GM18873 (cell line): ENCODE measurements around the gene FLNC.

Source experiments
- ATAC-seq: cut with Tn5 transposase; IDR thresholded peaks from one replicate; pipeline ENCODE4 v1.9.1; 2021; ENCODE audit warnings: mild to moderate bottlenecking, moderate library complexity, moderate number of reproducible peaks; ENCODE audit not compliant: unreplicated experiment, low FRiP score

Gene FLNC

DNA sequence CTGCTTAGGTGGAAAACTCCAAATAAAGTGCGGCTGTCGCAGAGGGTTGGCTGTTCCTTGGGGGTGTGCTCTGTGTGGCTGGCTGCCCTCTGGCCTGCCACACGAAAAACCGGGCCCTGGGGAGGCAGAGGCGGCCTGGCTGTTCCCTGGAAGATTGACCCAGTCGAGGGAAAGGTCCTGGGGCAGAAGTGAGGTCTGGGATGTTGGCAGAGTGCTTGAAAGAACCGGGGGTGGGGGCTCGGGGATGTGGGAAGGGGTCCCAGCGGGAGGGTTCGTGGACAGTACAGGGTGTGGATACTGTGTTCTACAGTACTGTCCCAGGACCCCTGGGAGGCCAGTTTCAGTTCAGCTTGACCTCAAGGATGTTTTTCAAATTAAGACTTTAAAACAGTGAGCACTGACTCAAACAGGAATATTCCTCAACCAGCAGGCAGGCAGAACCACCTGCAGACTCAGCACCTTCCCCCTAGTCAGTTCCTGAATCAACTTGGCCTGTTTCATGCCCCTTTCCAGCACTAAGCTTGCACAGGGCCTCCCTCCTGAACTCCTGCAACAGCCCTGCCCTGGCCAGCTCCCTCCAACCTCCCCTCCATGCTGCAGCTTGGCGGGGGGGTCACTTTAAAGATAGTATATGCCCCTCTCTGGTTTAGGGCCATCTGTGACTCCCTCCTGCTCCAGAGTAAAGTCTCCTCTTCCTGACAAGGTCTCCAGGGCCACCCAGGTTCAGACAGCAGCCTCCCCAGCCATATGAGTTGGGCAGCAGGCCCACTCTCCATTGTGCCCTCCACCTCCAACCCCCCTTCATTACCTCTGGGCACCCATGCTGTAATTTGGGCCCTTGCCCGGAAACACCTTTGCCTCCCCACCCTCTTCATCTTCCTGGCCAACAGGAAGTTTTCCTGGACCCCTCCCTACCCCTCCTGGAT is 29.3 kb downstream of the FLNC start:
- no peak for ATAC-seq

DNA sequence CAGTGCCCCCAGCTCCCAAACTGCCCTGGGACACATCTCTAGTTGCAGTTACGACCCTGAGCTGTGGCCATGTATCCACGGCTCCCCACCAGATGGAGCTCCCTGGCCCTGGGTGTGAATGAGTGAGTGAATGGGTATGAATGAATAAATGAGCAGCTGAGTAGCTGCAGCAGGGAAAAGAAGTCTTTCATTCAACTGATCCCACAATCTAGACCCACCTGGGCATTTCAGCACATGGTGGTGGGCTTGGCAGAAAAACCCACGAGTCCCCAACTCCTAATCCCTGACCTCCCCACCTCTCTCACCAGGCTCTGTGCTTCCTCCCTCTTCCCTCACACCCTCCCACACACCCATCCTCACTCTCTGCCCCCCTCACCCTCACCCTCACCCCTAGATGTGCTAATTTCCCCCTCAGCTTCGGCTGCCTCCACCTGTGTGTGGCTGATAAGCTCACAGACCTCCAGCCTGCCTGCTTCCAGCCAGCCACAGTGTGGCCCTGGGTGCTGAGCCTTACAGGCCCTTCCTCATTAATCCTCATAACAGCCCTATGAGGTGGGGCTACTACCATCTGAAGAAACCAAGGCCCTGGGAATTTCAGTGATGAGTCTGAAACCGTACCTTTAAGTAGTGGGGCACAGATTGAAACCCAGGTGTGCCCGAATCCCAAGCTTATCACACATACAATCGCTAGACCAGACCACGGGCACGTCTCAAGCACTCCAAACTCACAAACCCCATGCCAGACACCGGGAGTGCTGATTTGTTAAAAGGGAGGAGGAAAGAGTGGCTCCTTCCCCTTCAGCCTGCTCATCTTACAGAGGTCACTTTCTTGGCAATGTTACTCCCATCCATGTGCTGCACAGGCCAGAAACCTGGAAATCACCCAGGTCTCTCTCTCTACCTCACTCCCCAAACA is 30.2 kb downstream of the FLNC start:
- ATAC-seq: no peak

DNA sequence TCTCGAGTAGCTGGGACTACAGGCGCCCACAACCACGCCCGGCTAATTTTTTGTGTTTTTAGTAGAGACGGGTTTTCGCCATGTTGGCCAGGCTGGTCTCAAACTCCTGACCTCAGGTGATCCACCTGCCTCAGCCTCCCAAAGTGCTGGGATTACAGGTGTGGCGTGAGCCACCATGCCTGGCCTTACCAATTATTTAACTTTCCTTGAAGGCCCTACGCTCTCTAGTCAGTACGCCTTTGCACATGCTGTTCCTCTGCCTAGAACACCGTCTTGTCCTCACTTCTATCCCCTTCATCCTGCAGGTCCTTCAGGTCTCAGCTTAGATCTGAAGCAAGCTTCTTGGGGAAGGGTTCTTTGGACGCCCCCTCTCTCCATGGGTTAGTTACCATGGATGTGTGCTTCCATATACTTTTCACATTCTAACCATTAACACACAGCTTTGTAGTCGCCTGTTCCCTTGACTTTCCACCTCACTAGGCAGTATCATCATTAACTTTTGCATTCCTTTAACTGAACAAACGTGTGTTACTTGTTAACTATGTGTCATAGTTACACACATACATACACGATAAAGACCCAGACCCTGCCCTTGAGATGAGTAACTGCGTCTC is 31.9 kb downstream of the FLNC start:
- no peak for ATAC-seq

DNA sequence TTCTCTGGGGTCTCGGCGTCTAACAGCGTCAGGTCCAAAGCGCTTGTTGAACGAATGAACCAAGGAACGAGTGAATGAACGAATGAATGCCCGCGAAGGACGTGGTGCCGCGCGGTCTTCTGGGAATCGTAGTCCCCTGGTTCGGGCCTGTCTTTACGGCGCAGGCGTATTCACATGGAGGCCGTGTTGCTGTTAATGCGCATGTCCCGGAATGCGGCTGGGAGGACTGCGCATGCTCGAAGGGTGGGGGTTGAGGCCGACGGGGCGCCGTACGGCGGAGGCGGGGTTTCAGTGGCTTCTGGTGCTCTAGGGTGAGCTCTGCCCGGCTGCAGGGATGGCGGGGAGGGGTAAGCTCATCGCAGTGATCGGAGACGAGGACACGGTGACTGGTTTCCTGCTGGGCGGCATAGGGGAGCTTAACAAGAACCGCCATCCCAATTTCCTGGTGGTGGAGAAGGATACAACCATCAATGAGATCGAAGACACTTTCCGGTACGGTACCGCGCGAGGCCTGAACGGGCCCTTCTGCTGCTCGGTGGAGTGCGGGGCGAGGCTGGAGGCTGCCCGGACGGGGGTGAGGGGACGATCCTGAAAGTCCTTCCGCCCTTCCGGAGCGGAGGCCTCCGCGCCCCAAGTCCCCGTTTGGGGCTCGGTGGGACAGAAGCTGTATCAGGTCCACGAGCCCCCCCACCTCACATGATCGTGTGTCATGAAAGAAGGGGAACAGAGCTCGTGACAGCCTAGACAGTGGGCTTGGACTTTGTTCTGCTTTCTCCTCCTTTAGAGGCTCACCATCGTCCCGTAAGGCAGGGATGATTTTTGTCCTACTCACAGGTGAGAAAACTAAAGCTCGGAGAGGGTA is 32.6 kb downstream of the FLNC start, which contains the start of gene ATP6V1F:
TSS of gene ATP6V1F (plus strand) at position 286 of the 862 bp plus-strand sequence. CDS start at position 335, 49 bp downstream.
- ATAC-seq: peak; percentile 77

DNA sequence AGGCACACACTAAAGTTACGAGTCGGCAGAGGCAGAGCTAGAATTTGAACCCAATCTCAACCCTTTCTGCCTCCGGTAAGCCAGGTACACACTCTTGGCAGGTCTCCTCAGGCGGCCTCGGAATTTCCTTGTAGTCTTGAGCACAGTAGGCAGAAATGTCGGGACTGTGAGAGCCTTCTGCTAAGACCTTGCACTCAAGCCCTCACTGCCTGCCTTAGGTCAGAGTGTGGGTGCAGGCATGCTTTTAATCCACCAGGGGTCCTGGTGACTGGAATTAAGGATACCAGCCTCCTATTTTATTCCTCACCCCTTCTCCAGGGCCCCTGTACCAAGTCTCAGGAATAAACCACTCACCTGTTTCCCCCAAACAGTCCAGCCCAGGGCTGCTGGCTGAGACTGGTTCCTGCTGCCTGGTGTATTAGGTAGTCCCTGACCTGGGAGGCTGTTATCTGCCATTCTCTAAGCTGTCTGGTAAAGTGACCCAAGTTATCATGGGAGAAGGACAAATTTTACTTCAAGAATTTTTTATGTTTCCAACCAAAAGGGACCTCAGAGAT is 33.3 kb downstream of the FLNC start:
- ATAC-seq: peak; percentile 28

DNA sequence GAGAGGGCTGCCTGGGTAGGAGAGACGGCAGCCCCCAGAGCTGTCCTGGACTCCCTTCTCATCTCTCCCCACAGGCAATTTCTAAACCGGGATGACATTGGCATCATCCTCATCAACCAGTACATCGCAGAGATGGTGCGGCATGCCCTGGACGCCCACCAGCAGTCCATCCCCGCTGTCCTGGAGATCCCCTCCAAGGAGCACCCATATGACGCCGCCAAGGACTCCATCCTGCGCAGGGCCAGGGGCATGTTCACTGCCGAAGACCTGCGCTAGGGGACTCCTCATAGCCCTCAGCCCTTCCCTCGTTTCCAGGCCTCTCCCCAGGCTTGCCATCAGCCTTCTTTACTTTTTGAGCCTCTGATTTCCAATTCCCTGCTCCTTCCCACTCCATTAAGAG is 35.1 kb downstream of the FLNC start:
- no peak for ATAC-seq

DNA sequence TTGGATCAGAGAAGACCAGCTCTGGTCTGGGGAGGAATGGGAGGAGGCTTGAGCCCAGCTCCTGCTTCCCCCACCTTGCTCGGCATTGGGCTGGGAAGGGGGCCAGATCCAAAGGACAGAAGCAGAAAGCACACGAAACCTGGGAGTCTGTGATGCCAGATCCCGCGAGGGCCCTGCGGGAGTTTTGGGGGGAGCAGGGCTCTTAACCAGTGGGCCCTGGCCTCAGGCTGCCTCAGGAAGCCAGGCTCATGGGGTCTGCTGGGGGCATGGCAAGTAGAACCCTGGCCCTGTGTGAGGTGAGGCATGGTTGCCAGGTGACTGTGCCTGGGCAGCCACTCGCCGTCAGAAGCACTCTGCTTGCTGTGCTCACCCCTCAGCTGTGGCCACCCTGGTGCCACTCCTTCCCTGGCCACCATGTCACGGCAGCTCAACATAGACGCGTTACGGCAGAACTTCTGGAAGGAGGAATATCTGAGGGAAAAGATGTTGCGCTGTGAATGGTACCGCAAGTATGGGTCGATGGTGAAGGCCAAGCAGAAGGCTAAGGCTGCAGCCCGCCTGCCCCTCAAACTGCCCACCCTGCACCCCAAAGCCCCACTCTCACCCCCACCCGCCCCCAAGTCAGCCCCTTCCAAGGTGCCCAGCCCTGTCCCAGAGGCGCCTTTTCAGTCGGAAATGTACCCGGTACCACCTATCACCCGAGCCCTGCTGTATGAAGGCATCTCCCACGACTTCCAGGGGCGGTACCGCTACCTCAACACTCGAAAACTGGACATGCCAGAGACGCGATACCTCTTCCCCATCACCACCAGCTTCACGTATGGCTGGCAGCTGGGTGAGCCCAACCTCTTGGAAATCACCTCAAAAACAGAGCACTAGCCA is 36.0 kb downstream of the FLNC start:
- no peak for ATAC-seq

DNA sequence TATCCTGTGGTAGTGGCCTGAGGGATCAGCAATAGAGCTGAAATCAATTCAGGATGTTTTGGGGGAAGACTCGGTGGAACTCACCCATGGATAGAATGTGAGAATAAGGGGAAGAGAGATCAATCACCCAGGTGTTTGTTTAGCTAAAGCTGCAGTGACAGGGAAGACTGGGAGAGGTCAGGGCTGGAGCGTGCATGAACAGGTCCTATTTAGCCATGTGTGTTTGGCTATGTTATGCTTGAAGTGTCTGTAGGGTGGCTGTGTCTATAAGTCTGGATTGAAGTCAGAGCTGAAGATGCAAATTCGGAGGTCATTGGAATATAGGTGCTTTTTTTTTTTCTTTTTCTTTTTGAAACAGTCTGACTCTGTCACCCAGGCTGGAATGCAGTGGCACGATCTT is 37.0 kb downstream of the FLNC start:
- no peak for ATAC-seq

DNA sequence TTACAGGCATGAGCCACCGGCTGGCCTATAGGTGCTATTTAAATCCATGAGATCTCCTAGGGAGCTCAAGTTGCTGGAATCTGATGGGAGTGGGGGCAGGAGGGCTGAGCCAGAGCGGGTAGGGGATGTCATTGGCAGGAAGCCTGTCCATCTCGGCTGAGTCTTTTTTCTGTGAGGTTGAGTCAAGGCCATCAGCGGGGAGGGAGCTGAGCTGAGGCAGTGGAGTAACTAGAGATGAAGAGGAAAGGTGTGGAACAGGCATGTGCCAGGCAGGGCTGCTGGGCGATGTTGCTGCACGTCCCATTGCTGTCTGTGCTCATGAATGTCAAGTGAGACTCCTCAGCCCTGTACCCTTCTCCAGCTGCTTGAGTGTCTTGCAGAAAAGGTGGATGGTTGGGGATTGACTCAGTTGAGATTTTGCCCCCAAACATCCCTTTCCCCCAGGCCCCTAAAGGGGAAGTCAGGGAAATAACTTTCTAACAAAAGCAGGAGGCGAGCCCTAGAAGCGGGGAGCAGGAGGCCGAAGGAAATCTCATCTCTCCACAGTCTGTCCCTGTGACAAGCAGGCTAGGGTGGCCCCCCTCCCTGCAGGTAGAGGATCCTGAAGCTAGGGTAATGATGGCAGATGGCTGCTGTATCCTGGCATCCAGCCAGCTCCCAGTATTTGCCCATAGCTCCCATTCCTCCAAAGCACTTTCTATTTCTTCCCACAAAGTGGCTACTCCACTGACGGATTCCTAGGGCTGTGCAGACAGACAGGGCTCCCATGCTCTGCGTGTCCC is 37.8 kb downstream of the FLNC start:
- no peak for ATAC-seq

DNA sequence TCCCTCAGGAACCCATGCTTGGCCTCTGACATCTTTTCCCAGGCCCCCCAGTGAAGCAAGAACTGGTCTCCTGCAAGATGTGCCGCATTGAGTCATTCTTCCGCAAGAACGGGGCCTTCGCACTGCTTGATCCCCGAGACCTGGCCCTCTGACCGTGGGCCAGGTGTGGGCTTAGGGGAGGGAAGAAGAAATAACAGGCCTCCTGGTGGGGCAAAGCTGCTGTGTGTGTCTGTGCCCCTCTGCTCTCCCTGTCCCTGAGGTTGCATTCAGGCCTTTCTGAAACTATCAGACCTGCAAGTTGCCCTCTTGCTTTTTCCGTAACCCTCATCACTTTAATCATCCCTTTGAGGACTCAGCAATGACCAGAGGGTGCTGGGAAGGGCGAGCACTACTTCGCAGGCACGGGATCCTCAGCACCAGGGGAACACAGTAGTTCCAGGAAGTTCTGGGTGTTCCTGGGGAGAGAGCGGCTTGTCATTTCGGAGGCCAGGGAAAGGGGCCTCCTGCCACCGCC is 38.5 kb downstream of the FLNC start:
- no peak for ATAC-seq

DNA sequence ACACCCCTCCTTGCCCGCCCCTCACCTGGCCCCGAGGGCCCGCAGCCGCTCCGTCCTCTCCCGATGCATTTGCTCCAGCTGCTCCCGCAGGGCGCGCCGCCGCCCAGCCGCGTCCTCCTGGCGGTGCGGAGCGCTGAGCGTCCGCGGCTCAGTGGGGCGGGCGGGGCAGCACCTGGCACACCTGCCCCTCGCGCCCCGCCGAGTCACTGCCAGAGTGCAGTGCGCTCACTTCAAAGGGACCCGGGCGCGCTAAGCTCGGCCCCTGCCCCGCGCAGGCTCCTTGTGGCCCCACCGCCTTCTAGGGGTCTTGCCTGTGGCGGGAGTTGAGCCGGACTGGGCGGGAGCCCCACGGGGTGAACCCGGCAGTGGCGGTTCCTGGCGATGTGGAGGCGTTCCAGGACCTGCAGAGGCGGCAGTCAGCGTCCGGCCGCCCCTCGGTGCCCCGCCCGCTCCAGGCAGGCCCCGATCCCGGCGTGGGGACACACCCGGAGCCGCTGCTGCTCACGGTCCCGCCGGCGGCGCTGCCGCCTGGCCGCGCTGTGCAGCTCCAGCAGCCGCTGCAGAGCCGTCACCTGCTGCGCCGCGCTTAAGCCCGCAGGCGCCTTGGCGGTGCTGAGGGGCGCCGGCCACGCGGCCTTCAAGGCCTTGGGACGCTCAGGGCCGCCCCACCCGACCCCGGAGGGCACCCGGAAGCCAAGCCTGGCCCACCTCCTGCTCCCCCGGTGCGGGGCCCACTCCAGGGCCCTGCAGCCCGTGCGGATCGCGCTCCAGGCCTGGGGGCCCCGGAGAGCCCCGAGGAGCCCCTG is 39.1 kb downstream of the FLNC start:
- ATAC-seq: no peak

DNA sequence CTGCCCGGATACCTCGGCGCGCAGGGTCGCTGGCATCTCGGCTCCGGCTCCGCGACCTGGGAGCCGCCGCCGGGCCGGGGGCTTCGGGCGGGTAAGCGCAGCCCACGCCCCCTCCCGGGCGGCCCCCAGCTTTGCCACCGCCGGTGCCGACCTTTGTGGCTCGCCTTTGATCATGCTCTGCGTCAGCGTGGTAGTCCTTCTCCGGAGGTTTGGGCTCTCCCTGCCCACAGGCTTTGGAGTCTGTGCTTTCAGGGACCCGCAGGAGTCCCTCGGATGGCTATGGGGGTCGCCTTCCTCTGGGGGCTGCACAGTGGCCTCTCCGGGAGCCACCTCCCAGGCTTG is 39.7 kb downstream of the FLNC start:
- ATAC-seq: no peak

DNA sequence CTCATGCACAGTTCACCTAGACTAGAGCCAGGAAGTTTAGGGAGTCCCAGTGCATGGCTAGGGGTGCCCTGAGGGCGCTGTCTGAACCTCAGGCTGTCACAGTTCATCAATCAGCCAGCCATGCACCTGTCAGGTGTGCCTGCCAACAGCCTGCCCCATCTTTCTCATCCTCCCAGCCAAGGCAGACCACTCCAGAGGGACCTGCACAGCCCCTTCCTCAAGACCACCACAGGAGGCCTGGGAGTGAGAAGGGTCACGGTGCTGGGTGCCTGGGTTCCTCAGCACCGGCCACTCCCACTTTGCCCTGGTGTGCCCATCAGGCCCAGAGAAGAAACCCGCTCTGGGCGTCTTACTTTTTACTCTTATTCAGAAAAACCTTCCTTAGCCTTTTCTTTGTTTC is 40.8 kb downstream of the FLNC start:
- no peak for ATAC-seq

DNA sequence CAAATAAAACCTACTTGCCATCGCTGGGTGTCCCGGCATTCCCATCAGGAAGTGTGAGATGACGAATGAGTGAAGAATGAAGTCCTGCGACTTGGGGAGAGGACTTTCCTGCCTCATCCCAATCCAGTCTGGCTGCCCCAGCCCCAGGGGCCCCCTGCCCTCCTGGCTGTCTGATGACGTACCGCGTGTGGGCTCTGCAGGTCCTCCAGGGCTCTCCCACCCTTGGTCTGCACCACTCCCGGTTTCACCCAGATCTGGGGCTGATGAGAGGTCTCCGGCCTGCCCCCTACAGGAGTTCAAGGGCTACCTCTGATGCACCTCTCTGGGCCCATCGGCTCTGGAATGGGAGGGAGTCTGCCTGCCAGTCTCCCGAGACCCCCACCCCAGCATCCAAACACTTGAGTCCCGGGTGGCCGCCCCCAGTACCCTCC is 42.2 kb downstream of the FLNC start:
- ATAC-seq: no peak

DNA sequence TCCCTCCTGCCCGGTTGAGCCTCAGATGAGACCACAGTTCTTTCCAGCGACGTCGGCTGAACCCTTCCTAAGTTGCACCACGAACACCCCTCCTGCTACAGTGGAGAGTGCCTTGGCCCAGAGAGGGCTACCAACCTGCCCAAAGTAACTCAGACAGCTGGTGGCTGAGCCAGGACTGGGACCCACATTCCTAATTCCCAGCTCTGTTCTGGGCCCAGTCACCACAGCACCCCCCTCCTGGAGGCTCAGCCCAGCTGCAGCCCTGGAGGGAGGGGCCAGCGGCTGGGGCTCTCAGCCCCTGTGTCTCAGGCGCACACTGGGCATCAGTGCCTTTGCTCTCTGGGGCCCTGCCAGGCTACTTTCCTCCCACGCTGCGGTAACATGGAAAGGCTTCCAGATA is 43.0 kb downstream of the FLNC start:
- ATAC-seq: no peak

DNA sequence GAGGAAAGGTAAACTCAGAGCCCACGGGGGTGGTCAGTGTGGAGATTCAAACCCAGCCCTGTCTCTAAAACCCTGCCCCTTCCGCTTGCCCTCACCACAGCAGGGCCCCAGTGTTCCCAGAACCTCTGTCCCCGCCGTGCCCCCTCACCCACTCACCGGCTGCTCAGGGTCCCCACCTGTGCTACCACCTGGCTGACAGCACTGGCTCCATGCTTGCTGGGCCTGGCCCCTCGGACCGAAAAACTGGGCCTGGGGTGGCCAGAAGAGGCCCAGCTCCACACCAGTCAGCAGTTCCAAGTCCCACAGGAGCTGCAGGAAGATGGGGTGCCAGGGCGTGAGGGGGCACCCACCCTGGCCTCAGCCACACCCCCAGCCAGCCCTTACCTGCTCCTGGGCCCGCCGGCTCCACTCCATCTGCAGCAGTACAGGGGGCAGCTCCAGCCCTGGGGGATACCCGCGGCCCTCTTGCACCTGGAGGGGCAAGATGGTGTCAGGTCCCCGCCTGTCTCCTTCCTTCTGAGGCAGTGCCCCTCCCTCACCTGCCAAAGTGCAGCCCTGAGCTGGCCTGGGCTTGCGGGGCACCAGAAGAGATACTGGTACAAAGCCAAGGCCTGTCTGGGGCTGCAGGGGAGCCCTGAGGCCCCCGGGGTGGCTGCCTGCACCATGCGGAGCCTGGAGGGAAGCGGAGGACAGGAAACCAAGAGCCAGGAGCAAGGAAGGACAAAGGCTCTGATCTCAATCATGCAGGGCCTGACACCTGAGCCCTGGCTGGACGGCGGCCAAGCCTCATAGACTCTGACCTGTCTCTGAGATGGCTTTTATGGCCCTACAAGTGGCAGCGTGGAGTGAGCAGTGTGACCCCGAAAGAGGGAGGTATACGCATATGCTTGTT is 44.2 kb downstream of the FLNC start:
- no peak for ATAC-seq
